Adipose tissue (tissue), 3 donors: ENCODE data around the gene SPTY2D1. TPM values are rescaled to one million over a fixed set of nuclear protein-coding genes. Genes with fewer than 3 reads are reported as not detected.
"Not testable (repeated sequence)": the region's sequence is repeated elsewhere in the genome, so short reads cannot be mapped to it uniquely, and the experiment has no call there.

Source experiments
- H3K27ac ChIP-seq: one replicate; pipeline ENCODE4 v1.5.1; 2013; ENCODE audit warnings: low read depth, low read length
- WGBS, 3 donors: extraction: QIAGEN DNeasy Blood & Tissue Kit; methylation state at CpG; one replicate each; pipeline ENCODE4 v1.1.7; 2013; 5-methylcytosine and 5-hydroxymethylcytosine counted together
- polyA plus RNA-seq, 3 donors: library from polyadenylated mRNA; stranded (reverse); fragments of 200-250 nt; gene quantifications; one replicate each; pipeline ENCODE4 v1.2.3, GENCODE V29; 2013
- donor health status: healthy with polysubstance abuse.
- donor health status: Bipolar disorder and iron deficiency.
- donor health status: healthy.

The SPTY2D1 gene
- polyA plus RNA-seq = 10 to 100 TPM in 1 of 3 donors, 1 to 10 TPM in 2; 4.0 to 12.4 (median 7.6) TPM

GRCh38 chr11:18634140-18635032 lies at the start of gene SPTY2D1:
TSS of gene SPTY2D1 (minus strand) at chr11:18634342. CDS start at chr11:18634257, 85 bp downstream.
- WGBS, 3 donors = 0 to 1% (median 0%) methylated on average over 60 of the region's 60 CpGs

GRCh38 chr11:18682466-18682865 lies 48.3 kb upstream of the SPTY2D1 start:
- 93 to 97% (median 95%) methylated on average over 3 of the region's 3 CpGs for WGBS, 3 donors
- H3K27ac ChIP-seq = no peak overlapping the region

More at GRCh38 chr11:18634140-18635032, at the start of gene SPTY2D1:
- H3K27ac ChIP-seq = peak within 1 kb of the TSS; percentile 57

DNA sequence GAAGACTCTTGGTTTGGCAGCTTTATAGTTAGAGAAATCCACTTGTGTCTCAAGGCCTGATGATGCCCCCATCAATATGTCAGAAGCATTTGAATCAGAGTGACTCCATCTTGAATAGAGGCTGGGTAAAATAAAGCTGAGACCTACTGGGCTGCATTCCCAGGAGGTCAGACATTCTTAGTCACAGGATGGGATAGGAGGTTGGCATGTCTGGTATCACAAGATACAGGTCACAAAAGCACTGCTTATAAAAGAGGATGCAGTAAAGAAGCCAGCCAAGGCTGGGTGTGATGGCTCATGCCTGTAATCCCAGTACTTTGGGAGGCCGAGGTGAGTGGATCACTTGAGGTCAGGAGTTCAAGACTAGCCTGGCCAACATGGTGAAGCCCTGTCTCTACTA lies 47.8 kb upstream of the SPTY2D1 start:
- not testable (repeated sequence) for H3K27ac ChIP-seq
- WGBS, 3 donors = 90 to 100% (median 92%) methylated on average over 1 of the region's 1 CpG

DNA sequence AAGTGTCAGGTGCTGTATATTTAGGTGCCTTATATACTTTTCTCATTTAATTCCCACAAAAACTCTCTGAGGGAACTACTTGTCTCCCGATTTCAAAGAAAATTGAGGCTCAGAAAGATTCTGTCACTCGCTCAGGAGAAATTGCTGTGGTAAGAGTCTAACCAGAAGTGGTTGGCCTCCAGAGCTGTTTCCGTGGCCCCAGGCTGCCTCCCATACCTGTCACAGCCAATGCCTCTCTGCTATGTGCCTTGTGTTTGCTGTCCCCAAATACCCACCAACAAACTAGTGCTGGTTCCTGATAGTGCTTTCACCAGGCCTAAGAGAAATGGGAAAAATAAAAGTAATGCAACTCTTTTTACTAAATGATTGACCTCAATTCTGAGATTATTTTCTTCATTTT lies 43.4 kb upstream of the SPTY2D1 start:
- no peak overlapping the region for H3K27ac ChIP-seq
- 90 to 94% (median 93%) methylated on average over 3 of the region's 3 CpGs for WGBS, 3 donors

DNA sequence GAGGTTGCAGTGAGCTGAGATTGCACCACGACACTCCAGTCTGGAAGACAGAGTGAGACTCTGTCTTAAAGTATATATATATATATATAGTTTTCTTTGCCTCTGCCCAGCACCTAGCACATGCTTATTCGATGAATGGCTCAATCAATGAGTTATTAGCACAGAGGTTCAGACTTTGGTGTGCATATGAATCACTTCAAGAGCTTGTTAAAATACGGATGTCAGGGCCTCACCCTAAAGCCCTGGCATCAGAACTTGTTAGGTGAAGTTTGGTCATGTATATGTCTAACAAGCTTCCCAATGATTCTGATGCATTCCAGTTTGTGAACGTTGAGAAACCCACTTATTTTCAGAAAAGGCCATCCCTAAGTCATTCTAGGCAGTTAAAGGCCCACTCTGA lies 42.7 kb upstream of the SPTY2D1 start:
- 64 to 90% (median 65%) methylated on average over 4 of the region's 4 CpGs for WGBS, 3 donors
- H3K27ac ChIP-seq = no peak overlapping the region

GRCh38 chr11:18672209-18672608 lies 38.1 kb upstream of the SPTY2D1 start:
- WGBS, 3 donors = 59 to 83% (median 61%) methylated on average over 7 of the region's 7 CpGs
- not testable (repeated sequence) for H3K27ac ChIP-seq

- 79 to 93% (median 88%) methylated on average over 2 of the region's 2 CpGs for WGBS, 3 donors
- H3K27ac ChIP-seq = no peak overlapping the region
Observed at GRCh38 chr11:18671246-18671645, 37.1 kb upstream of the SPTY2D1 start.

DNA sequence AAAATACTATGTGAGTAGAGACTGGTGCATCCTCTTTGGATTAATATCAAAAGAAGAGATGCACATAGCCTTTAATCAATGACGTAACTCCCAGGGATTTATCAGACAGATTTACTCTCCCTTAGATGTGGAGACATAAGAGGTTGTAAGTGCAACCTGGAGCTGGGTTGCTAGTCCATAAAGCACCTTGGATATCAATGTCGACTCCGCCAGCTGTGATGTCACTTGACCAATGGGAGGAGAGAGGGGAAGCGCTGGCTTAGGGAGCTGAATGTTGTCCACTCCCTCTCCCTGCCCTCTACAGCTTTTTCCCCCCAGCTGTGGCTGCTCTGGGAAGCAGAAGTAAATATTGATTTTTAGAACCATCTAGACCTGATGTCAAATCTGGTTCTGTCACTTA lies 35.6 kb upstream of the SPTY2D1 start:
- WGBS, 3 donors = 44 to 88% (median 74%) methylated on average over 4 of the region's 4 CpGs

GRCh38 chr11:18669219-18669596 lies 35.1 kb upstream of the SPTY2D1 start:
- H3K27ac ChIP-seq = no peak overlapping the region
- 12 to 22% (median 20%) methylated on average over 2 of the region's 2 CpGs for WGBS, 3 donors

More for the DNA sequence above, 35.6 kb upstream of the SPTY2D1 start:
- no peak overlapping the region for H3K27ac ChIP-seq

DNA sequence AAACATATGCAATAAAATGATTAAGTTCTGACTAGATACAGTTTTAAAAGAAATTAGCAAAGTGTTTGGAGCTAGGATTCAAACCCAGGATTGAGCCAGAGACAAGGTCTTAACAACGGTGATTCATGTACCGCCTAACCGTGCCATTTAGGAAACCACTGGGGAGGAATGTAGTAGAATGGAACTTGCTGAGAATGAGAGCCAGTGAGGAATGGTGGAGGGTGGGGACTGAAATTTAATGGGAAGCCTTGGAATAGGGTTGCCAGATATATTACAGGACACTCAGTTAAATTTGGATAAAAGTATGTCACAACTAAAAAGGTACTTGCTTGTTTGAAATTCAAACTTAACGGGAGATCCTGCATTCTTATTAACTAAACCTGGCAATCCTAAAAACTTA lies 34.0 kb upstream of the SPTY2D1 start:
- 77 to 89% (median 88%) methylated on average over 4 of the region's 4 CpGs for WGBS, 3 donors
- no peak overlapping the region for H3K27ac ChIP-seq

GRCh38 chr11:18665353-18665872 lies 31.3 kb upstream of the SPTY2D1 start:
- WGBS, 3 donors = 45 to 93% (median 79%) methylated on average over 10 of the region's 10 CpGs
- not testable (repeated sequence) for H3K27ac ChIP-seq

DNA sequence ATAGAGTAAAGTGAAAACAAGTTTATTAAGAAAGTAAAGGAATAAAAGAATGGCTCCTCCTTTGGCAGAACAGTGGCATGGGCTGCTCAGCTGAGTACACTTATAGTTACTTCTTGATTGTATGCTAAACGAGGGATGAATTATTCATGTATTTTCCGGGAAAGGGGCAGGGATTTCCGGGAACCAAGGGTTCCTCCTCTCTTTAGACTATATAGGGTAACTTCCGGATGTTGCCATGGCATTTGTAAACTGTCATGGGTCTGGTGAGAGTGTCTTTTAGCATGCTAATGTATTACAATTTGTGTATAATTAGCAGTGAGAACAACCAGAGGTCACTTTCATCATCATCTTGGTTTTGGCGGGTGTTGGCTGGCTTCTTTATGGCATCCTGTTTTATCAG lies 23.5 kb upstream of the SPTY2D1 start:
- 85 to 91% (median 91%) methylated on average over 5 of the region's 5 CpGs for WGBS, 3 donors
- H3K27ac ChIP-seq = no peak overlapping the region

GRCh38 chr11:18650859-18651557 lies 16.9 kb upstream of the SPTY2D1 start:
- H3K27ac ChIP-seq = no peak overlapping the region
- WGBS, 3 donors = 73 to 81% (median 73%) methylated on average over 19 of the region's 19 CpGs

DNA sequence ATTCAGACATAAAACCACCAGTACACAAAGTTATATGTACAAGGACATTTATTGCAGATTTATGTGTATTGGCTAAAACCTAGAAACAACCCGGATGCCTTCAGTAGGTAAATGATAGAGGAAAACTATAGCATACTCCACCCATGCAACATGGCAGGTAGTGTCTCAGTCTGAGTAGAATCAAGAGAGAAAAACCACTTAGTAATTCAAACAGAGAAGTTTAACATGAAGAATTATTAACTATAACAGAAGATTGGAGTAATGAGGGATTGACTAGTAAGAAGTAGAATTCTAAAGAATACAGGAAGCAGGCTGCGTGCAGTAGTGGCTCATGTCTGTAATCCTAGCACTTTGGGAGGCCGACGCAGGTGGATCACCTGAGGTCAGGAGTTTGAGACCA lies 16.2 kb upstream of the SPTY2D1 start:
- WGBS, 3 donors = 67 to 88% (median 71%) methylated on average over 4 of the region's 4 CpGs
- no peak overlapping the region for H3K27ac ChIP-seq

- H3K27ac ChIP-seq = not testable (repeated sequence)
- 76 to 79% (median 78%) methylated on average over 4 of the region's 4 CpGs for WGBS, 3 donors
Observed at GRCh38 chr11:18643034-18643433, 8.9 kb upstream of the SPTY2D1 start.

DNA sequence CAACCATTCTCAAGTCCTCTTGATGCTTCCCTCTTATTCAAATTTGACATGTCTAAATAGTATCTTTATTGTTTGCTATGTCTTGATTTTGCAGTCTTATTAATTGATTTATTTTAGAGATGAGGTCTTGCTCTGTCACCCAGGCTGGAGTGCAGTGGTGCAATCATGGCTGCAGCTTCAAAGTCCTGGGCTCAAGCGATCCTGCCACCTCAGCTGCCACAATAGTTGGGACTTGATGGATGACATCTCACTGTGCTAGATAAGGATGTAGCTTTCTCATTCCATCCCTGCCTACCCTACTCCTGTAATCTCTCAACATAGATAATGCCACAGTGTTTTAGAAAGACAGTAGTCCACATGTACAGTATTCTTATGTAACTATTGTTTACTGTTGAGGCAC lies 7.5 kb upstream of the SPTY2D1 start:
- H3K27ac ChIP-seq = no peak overlapping the region
- WGBS, 3 donors = 32 to 44% (median 39%) methylated on average over 1 of the region's 1 CpG

GRCh38 chr11:18633256-18634139 lies 644 bp downstream of the SPTY2D1 start:
- 6 to 10% (median 9%) methylated on average over 31 of the region's 31 CpGs for WGBS, 3 donors
- no peak overlapping the region for H3K27ac ChIP-seq

DNA sequence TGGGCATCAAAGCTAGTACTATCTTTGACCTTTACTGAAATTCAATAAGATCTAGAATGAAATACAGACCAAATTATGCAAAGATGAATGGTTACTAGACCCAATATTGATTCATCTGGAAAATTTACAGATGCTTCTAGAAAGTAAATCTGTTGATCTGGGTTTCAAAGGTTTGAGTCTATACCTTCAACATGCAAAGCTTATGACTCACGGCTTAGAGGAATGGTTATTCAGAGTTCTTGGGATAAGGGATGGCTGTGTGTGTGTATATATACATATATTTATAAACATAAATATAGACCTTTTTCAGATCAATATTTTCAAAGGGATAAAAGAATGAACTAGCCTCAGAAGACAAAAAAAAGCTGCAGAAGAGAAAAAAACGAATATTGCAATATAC lies 1.3 kb downstream of the SPTY2D1 start:
- H3K27ac ChIP-seq = no peak overlapping the region

More for the DNA sequence above, 1.3 kb downstream of the SPTY2D1 start:
- 32 to 52% (median 52%) methylated on average over 2 of the region's 2 CpGs for WGBS, 3 donors
